OCI-LY3 (cell line): ENCODE measurements around the gene PTGES3L.
"Not testable (repeated sequence)": the region's sequence is repeated elsewhere in the genome, so short reads cannot be mapped to it uniquely, and the experiment has no call there.

Source experiments
- H2AFZ ChIP-seq: fragments of 200-600, 300-600 bp; shearing (Covaris generic); 2 replicates; pipeline ENCODE4 v1.6.0; 2014; ENCODE audit warnings: antibody characterized with exemption, low read depth, low read length
- H3K27ac ChIP-seq: fragments of 200-600, 300-600 bp; sonication (generic); 2 replicates; pipeline ENCODE4 v1.5.1; 2014; ENCODE audit warnings: mild to moderate bottlenecking, low read length, moderate library complexity, mixed read lengths
- H3K27me3 ChIP-seq: fragments of 200-600, 300-600 bp; sonication (generic); 2 replicates; pipeline ENCODE4 v1.6.1; 2014; ENCODE audit warnings: low read depth, low read length, mixed read lengths
- H3K36me3 ChIP-seq: fragments of 200-600, 300-600 bp; sonication (generic); replicated peaks from 2 replicates; pipeline ENCODE3; 2014; ENCODE audit warnings: low read depth, low read length, mixed read lengths
- H3K4me1 ChIP-seq: fragments of 300-600, 200-600 bp; sonication (generic); 2 replicates; pipeline ENCODE4 v1.6.1; 2014; ENCODE audit warnings: low read length, mixed read lengths
- H3K4me2 ChIP-seq: fragments of 200-600, 300-600 bp; sonication (generic); 2 replicates; pipeline ENCODE4 v1.6.1; 2014; ENCODE audit warnings: low read length, mixed read lengths
- H3K4me3 ChIP-seq: fragments of 300-600, 200-600 bp; sonication (generic); 2 replicates; pipeline ENCODE4 v1.5.1; 2014; ENCODE audit warnings: antibody characterized with exemption, mild to moderate bottlenecking, low read length, moderate library complexity
- H3K79me2 ChIP-seq: fragments of 300-600, 200-600 bp; shearing (Covaris generic); 2 replicates; pipeline ENCODE4 v1.6.1; 2014; ENCODE audit warnings: mild to moderate bottlenecking, low read length, mixed read lengths
- H3K9ac ChIP-seq: fragments of 300-600, 200-600 bp; shearing (Covaris generic); 2 replicates; pipeline ENCODE4 v1.6.0; 2014; ENCODE audit warnings: mild to moderate bottlenecking, low read length, moderate library complexity
- H3K9me3 ChIP-seq: fragments of 200-600, 300-600 bp; shearing (Covaris generic); 2 replicates; pipeline ENCODE4 v1.6.1; 2014; ENCODE audit warnings: low read length, mixed read lengths; ENCODE audit not compliant: insufficient read depth
- H4K20me1 ChIP-seq: fragments of 200-600, 300-600 bp; sonication (generic); 2 replicates; pipeline ENCODE4 v1.6.1; 2016; ENCODE audit warnings: low read length, mixed read lengths; ENCODE audit not compliant: insufficient read depth
- EZH2phosphoT487 ChIP-seq: fragments of 200-600 bp; shearing (Covaris generic); IDR thresholded peaks from 2 replicates; pipeline ENCODE4 v1.6.1; 2018; ENCODE audit warnings: antibody characterized with exemption, mixed run types, low read depth
- TF ChIP-seq, protein P1 (sequence below): fragments of 200-600, 300-600 bp; sonication (generic); IDR thresholded peaks from 2 replicates; pipeline ENCODE4 v1.5.1; 2014; ENCODE audit warnings: antibody characterized with exemption, low read length, low read depth

Gene PTGES3L

DNA sequence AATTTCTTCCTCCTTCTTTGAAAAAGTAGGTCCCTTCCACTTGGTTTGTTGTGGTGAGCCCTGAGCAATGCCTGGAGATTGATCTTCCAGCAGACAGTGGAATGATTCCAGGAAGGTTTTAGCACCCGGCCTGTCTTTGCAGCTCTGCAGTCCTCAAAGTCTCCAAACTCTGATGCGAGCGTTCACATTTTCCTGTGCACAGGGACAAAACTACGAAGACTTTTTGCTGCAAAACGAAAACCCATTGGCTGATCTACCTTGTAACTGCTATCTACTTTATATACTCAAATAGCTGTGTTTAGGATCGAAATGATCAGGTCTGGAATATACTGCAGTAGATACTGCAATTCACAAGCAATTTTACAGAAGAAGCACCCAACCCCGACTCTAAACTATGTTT is 57.6 kb downstream of the PTGES3L start:
- Histone ChIP-seq H3K4me1 (0 out of 2 replicates have a peak, but pooled peaks cover 4% of the 10 kb centered on the region), H4K20me1 (no peaks in the 10 kb centered on the region), H3K27ac (no peak overlapping the region), H3K9me3 (no peaks in the 10 kb centered on the region), H3K36me3 (no peaks in the 10 kb centered on the region), H3K79me2 (no peaks in the 10 kb centered on the region), H3K4me2 (no peak overlapping the region), H3K27me3 (0 out of 2 replicates have a peak, but pooled peaks cover 4% of the 10 kb centered on the region), H3K9ac (no peak overlapping the region), H3K4me3 (no peak overlapping the region), H2AFZ (no peak overlapping the region)
- TF ChIP-seq EZH2phosphoT487: no peak
- TF ChIP-seq, protein P1, sequence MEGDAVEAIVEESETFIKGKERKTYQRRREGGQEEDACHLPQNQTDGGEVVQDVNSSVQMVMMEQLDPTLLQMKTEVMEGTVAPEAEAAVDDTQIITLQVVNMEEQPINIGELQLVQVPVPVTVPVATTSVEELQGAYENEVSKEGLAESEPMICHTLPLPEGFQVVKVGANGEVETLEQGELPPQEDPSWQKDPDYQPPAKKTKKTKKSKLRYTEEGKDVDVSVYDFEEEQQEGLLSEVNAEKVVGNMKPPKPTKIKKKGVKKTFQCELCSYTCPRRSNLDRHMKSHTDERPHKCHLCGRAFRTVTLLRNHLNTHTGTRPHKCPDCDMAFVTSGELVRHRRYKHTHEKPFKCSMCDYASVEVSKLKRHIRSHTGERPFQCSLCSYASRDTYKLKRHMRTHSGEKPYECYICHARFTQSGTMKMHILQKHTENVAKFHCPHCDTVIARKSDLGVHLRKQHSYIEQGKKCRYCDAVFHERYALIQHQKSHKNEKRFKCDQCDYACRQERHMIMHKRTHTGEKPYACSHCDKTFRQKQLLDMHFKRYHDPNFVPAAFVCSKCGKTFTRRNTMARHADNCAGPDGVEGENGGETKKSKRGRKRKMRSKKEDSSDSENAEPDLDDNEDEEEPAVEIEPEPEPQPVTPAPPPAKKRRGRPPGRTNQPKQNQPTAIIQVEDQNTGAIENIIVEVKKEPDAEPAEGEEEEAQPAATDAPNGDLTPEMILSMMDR: no peak

DNA sequence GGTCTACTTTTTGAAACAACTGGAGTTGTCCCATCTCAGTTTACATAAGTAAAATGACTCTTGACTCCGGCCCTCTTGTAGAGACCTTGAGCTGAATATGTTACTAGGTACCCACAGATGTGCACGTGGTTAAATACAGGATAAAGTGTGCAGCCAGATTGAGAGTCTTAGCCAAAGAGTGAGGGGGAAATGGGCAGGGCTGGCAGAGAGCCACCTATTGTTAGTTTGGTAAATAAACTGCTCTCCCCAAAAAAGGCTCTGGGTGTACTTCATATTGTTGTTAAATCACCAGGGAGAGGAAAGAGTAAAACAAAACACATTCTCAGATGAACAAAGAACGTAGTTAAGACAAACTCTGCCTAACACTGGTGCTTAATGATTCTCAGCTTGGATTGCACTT is 59.0 kb downstream of the PTGES3L start:
- TF ChIP-seq EZH2phosphoT487: no peak
- TF ChIP-seq, protein P1: no peak
- H3K4me1 ChIP-seq: 0 out of 2 replicates have a peak, but pooled peaks cover 4% of the 10 kb centered on the region
- no peak overlapping the region for H3K4me2 ChIP-seq
- H4K20me1 ChIP-seq: no peaks in the 10 kb centered on the region
- H3K9me3 ChIP-seq: no peaks in the 10 kb centered on the region
- no peak overlapping the region for H2AFZ ChIP-seq
- H3K4me3 ChIP-seq: no peak overlapping the region
- H3K27ac ChIP-seq: no peak overlapping the region
- H3K36me3 ChIP-seq: no peaks in the 10 kb centered on the region
- 0 out of 2 replicates have a peak, but pooled peaks cover 4% of the 10 kb centered on the region for H3K27me3 ChIP-seq
- H3K9ac ChIP-seq: no peak overlapping the region
- no peaks in the 10 kb centered on the region for H3K79me2 ChIP-seq

DNA sequence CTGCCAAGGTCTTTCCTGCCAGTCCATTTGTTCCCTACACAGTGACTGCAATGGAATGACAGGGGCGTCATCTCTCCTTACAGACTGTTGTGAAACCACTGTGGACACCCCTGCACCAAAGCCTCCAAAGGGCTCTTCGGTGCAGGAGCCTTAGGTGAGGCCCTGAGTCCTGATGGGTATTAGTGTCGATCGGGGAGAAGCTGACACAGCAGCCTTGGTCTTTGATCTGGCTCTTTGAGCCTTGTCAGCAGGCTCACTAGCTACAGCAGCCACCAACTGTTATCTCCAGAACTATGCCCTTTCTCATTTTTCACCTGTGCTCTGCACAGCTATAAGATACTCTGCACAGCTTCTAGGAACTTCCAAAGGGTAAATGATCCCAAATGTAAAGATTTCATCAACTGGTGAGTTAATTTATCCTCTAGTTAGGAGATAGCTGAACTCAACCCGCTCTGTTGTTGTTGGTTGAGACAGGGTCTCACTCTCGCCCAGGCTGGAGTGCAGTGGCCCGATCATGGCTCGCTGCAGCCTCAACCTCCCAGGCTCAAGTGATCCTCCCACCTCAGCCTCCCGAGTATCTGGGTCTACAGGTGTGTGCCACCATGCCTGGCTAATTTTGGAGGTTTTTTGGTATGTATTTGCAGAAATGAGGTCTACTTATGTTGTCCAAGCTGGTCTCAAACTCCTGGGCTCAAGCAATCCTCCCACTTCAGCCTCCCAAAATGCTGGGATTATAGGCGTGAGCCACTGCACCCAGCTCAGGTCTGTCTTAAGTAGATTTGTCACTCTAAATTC is 59.6 kb downstream of the PTGES3L start:
- no peak overlapping the region for H3K4me2 ChIP-seq
- no peaks in the 10 kb centered on the region for H4K20me1 ChIP-seq
- H2AFZ ChIP-seq: no peak overlapping the region
- H3K27me3 ChIP-seq: 0 out of 2 replicates have a peak, but pooled peaks cover 4% of the 10 kb centered on the region
- H3K9me3 ChIP-seq: no peaks in the 10 kb centered on the region
- H3K79me2 ChIP-seq: no peaks in the 10 kb centered on the region
- 0 out of 2 replicates have a peak, but pooled peaks cover 4% of the 10 kb centered on the region for H3K4me1 ChIP-seq
- H3K36me3 ChIP-seq: no peaks in the 10 kb centered on the region
- no peak for TF ChIP-seq EZH2phosphoT487
- TF ChIP-seq, protein P1: no peak
- H3K4me3 ChIP-seq: no peak overlapping the region
- H3K27ac ChIP-seq: no peak overlapping the region
- H3K9ac ChIP-seq: no peak overlapping the region

DNA sequence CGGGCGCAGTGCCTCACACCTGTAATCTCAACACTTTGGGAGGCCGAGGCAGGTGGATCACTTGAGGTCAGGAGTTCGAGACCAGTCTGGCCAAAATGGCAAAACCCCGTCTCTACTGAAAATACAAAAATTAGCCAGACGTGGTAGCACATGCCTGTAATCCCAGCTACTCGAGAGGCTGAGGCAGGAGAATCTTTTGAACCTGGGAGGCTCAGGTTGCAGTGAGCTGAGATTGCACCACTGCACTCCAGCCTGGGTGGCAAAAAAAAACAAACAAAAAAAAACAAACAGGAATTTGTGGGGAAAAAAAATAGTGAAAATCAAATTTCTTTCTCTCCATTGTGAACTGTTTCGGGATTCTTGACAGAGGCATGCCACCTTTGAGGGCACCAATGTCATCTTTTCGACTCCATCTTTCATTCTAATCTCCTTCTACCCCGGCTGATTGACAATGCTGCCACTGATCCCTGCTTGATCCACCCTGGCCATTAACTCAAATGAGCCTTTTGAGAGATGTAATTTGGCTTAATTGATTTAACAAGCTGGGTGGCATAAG is 60.3 kb downstream of the PTGES3L start:
- H3K36me3 ChIP-seq, H3K4me2 ChIP-seq, H3K4me1 ChIP-seq, H3K27me3 ChIP-seq, H3K9ac ChIP-seq, H4K20me1 ChIP-seq, H3K4me3 ChIP-seq, H3K9me3 ChIP-seq, H3K79me2 ChIP-seq, H2AFZ ChIP-seq, H3K27ac ChIP-seq: not testable (repeated sequence)
